HuH-7.5 (cell line): Measurements from ENCODE around the gene RNF175.

ENCODE experiments used
- DNase-seq: peaks from one replicate; pipeline ENCODE4 v3.0.0; 2011; ENCODE audit warnings: low spot score

RNF175 gene

GRCh38 chr4:153759407-153760316 is at the start of gene RNF175:
RNF175 (minus strand) TSS chr4:153760024; CDS start chr4:153759862, 162 bp downstream.
- DNase-seq: no peak

- DNase-seq: no peak
These were observed 49.5 kb upstream of the RNF175 start for GRCh38 chr4:153809307-153809706.

- DNase-seq: no peak
These were observed 48.4 kb upstream of the RNF175 start for GRCh38 chr4:153808175-153808574.

- DNase-seq: no peak
These were observed 46.2 kb upstream of the RNF175 start for GRCh38 chr4:153806073-153806472.

- no peak for DNase-seq
These were observed 44.9 kb upstream of the RNF175 start for GRCh38 chr4:153804722-153805121.

GRCh38 chr4:153799694-153800074 is 39.9 kb upstream of the RNF175 start:
- DNase-seq: no peak

GRCh38 chr4:153798901-153799693 is 39.3 kb upstream of the RNF175 start:
- no peak for DNase-seq

- DNase-seq: no peak
These were observed 38.6 kb upstream of the RNF175 start for GRCh38 chr4:153798420-153798819.

GRCh38 chr4:153794006-153794405 is 34.2 kb upstream of the RNF175 start:
- no peak for DNase-seq

- no peak for DNase-seq
These were observed 32.9 kb upstream of the RNF175 start for GRCh38 chr4:153792618-153793247.

GRCh38 chr4:153791746-153792617 is 32.2 kb upstream of the RNF175 start:
- no peak for DNase-seq

GRCh38 chr4:153790962-153791551 is 31.2 kb upstream of the RNF175 start:
- no peak for DNase-seq

GRCh38 chr4:153790500-153790865 is 30.7 kb upstream of the RNF175 start:
- DNase-seq: no peak

GRCh38 chr4:153789741-153790499 is 30.1 kb upstream of the RNF175 start:
- DNase-seq: no peak

- DNase-seq: no peak
These were observed 28.8 kb upstream of the RNF175 start, which contains the start of gene SFRP2 for GRCh38 chr4:153788413-153789276. SFRP2 (minus strand) TSS chr4:153789083; CDS start chr4:153788835, 248 bp downstream.

- no peak for DNase-seq
These were observed 28.2 kb upstream of the RNF175 start for GRCh38 chr4:153788051-153788412.

GRCh38 chr4:153787575-153787974 is 27.8 kb upstream of the RNF175 start:
- DNase-seq: no peak

- DNase-seq: no peak
These were observed 27.3 kb upstream of the RNF175 start for GRCh38 chr4:153787061-153787560.
